ENCODE data around the gene MAPK12.

MAPK12 gene
- 1.3 to 5.4 reads per million in 2 donors for total RNA-seq

- no peak for DNase-seq
These were observed at the start of gene MAPK12 for GRCh38 chr22:50261615-50262459. Gene MAPK12 (minus strand): TSS chr22:50261683. CDS start chr22:50261509, 174 bp downstream.

GRCh38 chr22:50310949-50311444, 49.5 kb upstream of the MAPK12 start:
- DNase-seq: no peak

GRCh38 chr22:50310031-50310722, 48.7 kb upstream of the MAPK12 start:
- no peak for DNase-seq

- DNase-seq: no peak
These were observed 48.1 kb upstream of the MAPK12 start for GRCh38 chr22:50309601-50309991.

- DNase-seq: no peak
These were observed 47.6 kb upstream of the MAPK12 start for GRCh38 chr22:50308986-50309600.

GRCh38 chr22:50308597-50308935, 47.1 kb upstream of the MAPK12 start:
- no peak for DNase-seq

- DNase-seq: no peak
These were observed 46.6 kb upstream of the MAPK12 start for GRCh38 chr22:50307890-50308596.

- DNase-seq: no peak
These were observed 45.6 kb upstream of the MAPK12 start, which contains the start of gene PLXNB2 for GRCh38 chr22:50306753-50307749. Gene PLXNB2 (minus strand): TSS chr22:50307646. CDS start chr22:50290584, 17,062 bp downstream.

- no peak for DNase-seq
These were observed 44.6 kb upstream of the MAPK12 start for GRCh38 chr22:50305923-50306566.

- DNase-seq: no peak
These were observed 44.0 kb upstream of the MAPK12 start for GRCh38 chr22:50305393-50305922.

- no peak for DNase-seq
These were observed 43.3 kb upstream of the MAPK12 start for GRCh38 chr22:50304528-50305392.

- no peak for DNase-seq
These were observed 42.5 kb upstream of the MAPK12 start for GRCh38 chr22:50303848-50304527.

GRCh38 chr22:50303515-50303847, 42.0 kb upstream of the MAPK12 start:
- DNase-seq: no peak

- no peak for DNase-seq
These were observed 41.1 kb upstream of the MAPK12 start for GRCh38 chr22:50302564-50302963.

- DNase-seq: no peak
These were observed 40.6 kb upstream of the MAPK12 start for GRCh38 chr22:50302041-50302541.

GRCh38 chr22:50301581-50301991, 40.1 kb upstream of the MAPK12 start:
- DNase-seq: no peak

- no peak for DNase-seq
These were observed 39.3 kb upstream of the MAPK12 start for GRCh38 chr22:50300620-50301257.

Measured in activated gamma-delta T cell (primary cell).